SK-N-SH treated with all-trans-retinoic acid at 6 μM for 48 hours (cell line): ENCODE data around the gene FBXO30.

ENCODE experiments used
- ATAC-seq: fragments of 200-7000 bp; cut with Tn5 transposase; 3 replicates; pipeline ENCODE4 v1.9.1; 2020; ENCODE audit warnings: mild to moderate bottlenecking, moderate library complexity
- ARNTL ChIP-seq: fragments of 450-650 bp; formaldehyde crosslinking; IDR thresholded peaks from 2 replicates; pipeline ENCODE4 v1.5.0; 2020; ENCODE audit warnings: low read depth, mild to moderate bottlenecking, moderate library complexity, borderline replicate concordance
- BACH2 ChIP-seq: fragments of 250-450 bp; sonication (Bioruptor Pico); IDR thresholded peaks from 2 replicates; pipeline ENCODE4 v1.9.0; 2021; ENCODE audit warnings: mild to moderate bottlenecking, borderline replicate concordance
- CSDC2 ChIP-seq: fragments of 250-450 bp; sonication (Bioruptor Pico); IDR thresholded peaks from 2 replicates; pipeline ENCODE4 v1.5.0; 2020; ENCODE audit warnings: mild to moderate bottlenecking, moderate library complexity
- ESRRG ChIP-seq: fragments of 250-450 bp; sonication (Bioruptor Pico); IDR thresholded peaks from 2 replicates; pipeline ENCODE4 v1.6.1; 2021; ENCODE audit warnings: mild to moderate bottlenecking
- GLIS3 ChIP-seq: fragments of 250-450 bp; sonication (Bioruptor Pico); IDR thresholded peaks from 2 replicates; pipeline ENCODE4 v1.5.0; 2020; ENCODE audit warnings: mild to moderate bottlenecking, moderate library complexity
- ISL1 ChIP-seq: fragments of 250-450 bp; sonication (Bioruptor Pico); IDR thresholded peaks from 2 replicates; pipeline ENCODE4 v2.1.2; 2022; ENCODE audit warnings: mild to moderate bottlenecking, moderate library complexity
- OSR1 ChIP-seq: fragments of 250-450 bp; sonication (Bioruptor Pico); IDR thresholded peaks from 2 replicates; pipeline ENCODE4 v1.8.0; 2022; ENCODE audit warnings: moderate library complexity, mild to moderate bottlenecking, inconsistent platforms
- PPARA ChIP-seq: fragments of 250-450 bp; sonication (Bioruptor Pico); IDR thresholded peaks from 2 replicates; pipeline ENCODE4 v1.5.0; 2020; ENCODE audit warnings: mild to moderate bottlenecking, borderline replicate concordance
- RARB ChIP-seq: fragments of 250-450 bp; sonication (Bioruptor Pico); IDR thresholded peaks from 2 replicates; pipeline ENCODE4 v1.8.0; 2021; ENCODE audit warnings: mild to moderate bottlenecking, moderate library complexity
- SNAI2 ChIP-seq: fragments of 250-450 bp; sonication (Bioruptor Pico); IDR thresholded peaks from 2 replicates; pipeline ENCODE4 v1.5.0; 2020; ENCODE audit warnings: mild to moderate bottlenecking, moderate library complexity
- TCF4 ChIP-seq: fragments of 250-450 bp; sonication (Bioruptor Pico); IDR thresholded peaks from 2 replicates; pipeline ENCODE4 v1.8.0; 2021; ENCODE audit warnings: mild to moderate bottlenecking, moderate library complexity, borderline replicate concordance
- TOX ChIP-seq: fragments of 250-450 bp; sonication (Bioruptor Pico); IDR thresholded peaks from 2 replicates; pipeline ENCODE4 v1.8.0; 2021; ENCODE audit warnings: mild to moderate bottlenecking, moderate library complexity, borderline replicate concordance
- ZC3H10 ChIP-seq: fragments of 250-450 bp; sonication (Bioruptor Pico); IDR thresholded peaks from 2 replicates; pipeline ENCODE4 v1.5.1; 2021; ENCODE audit warnings: mild to moderate bottlenecking, moderate library complexity
- ZFP3 ChIP-seq: fragments of 250-450 bp; sonication (Bioruptor Pico); IDR thresholded peaks from 2 replicates; pipeline ENCODE4 v1.5.0; 2020; ENCODE audit warnings: mild to moderate bottlenecking, moderate library complexity
- ZFP30 ChIP-seq: fragments of 450-650 bp; formaldehyde crosslinking; IDR thresholded peaks from 2 replicates; pipeline ENCODE4 v1.5.0; 2022; ENCODE audit warnings: mild to moderate bottlenecking, moderate library complexity
- ZNF565 ChIP-seq: fragments of 450-650 bp; formaldehyde crosslinking; conservative IDR thresholded peaks from 2 replicates; pipeline ENCODE4 v1.5.0; 2020; ENCODE audit warnings: low read depth, mild to moderate bottlenecking, moderate library complexity
- ZNF70 ChIP-seq: fragments of 450-650 bp; formaldehyde crosslinking; IDR thresholded peaks from 2 replicates; pipeline ENCODE4 v1.5.0; 2020; ENCODE audit warnings: mild to moderate bottlenecking, moderate library complexity
- ZNF8 ChIP-seq: fragments of 450-650 bp; formaldehyde crosslinking; IDR thresholded peaks from 2 replicates; pipeline ENCODE4 v1.5.0; 2020; ENCODE audit warnings: mild to moderate bottlenecking, moderate library complexity
- TF ChIP-seq, protein P1 (sequence below): fragments of 250-450 bp; sonication (Bioruptor Pico); IDR thresholded peaks from 2 replicates; pipeline ENCODE4 v1.8.0; 2021; ENCODE audit warnings: low read depth, mild to moderate bottlenecking, moderate library complexity, borderline replicate concordance
- TF ChIP-seq, protein P2 (sequence below): fragments of 250-450 bp; sonication (Bioruptor Pico); IDR thresholded peaks from 2 replicates; pipeline ENCODE4 v1.5.1; 2021; ENCODE audit warnings: mild to moderate bottlenecking, moderate library complexity
- TF ChIP-seq, protein P3 (sequence below): fragments of 250-450 bp; sonication (Bioruptor Pico); IDR thresholded peaks from 2 replicates; pipeline ENCODE4 v1.5.0; 2020; ENCODE audit warnings: mild to moderate bottlenecking, moderate library complexity
- TF ChIP-seq, protein P4 (sequence below): fragments of 250-450 bp; sonication (Bioruptor Pico); IDR thresholded peaks from 2 replicates; pipeline ENCODE4 v1.5.1; 2020; ENCODE audit warnings: low read depth, mild to moderate bottlenecking, moderate library complexity

The FBXO30 gene

DNA sequence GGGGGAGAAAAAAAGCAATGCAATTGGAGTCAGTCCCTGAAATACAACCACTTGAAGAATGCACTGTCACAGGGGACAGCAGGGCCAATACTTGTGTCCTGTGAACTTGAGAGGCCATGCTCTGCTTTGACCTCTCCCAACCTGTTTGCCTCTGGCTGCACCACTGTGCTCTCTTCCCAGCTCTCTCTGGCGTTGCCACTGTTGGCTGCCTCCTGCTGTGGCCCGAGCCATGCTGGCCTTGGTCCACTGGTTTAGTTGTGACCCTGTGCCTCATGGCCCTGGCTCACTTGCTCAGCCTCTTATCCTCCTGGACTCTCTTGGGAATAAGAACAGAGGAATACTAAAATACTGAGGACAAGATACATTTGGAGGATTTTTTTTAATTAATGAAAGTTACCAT, 14.5 kb upstream of the FBXO30 start:
- TF ChIP-seq ESRRG (CRISPR knock-in tag) (no peak), OSR1 (no peak), TOX (CRISPR knock-in tag) (no peak), ZNF70 (CRISPR knock-in tag) (no peak), RARB (CRISPR knock-in tag) (no peak), TCF4 (no peak), PPARA (CRISPR knock-in tag) (no peak), GLIS3 (CRISPR knock-in tag) (no peak), SNAI2 (CRISPR knock-in tag) (no peak), ZC3H10 (CRISPR knock-in tag) (no peak), ZFP3 (no peak), ARNTL (CRISPR knock-in tag) (no peak), CSDC2 (CRISPR knock-in tag) (no peak), ZFP30 (CRISPR knock-in tag) (no peak), BACH2 (CRISPR knock-in tag) (no peak), ZNF8 (CRISPR knock-in tag) (no peak), ZNF565 (CRISPR knock-in tag) (no peak)
- TF ChIP-seq, protein P1, sequence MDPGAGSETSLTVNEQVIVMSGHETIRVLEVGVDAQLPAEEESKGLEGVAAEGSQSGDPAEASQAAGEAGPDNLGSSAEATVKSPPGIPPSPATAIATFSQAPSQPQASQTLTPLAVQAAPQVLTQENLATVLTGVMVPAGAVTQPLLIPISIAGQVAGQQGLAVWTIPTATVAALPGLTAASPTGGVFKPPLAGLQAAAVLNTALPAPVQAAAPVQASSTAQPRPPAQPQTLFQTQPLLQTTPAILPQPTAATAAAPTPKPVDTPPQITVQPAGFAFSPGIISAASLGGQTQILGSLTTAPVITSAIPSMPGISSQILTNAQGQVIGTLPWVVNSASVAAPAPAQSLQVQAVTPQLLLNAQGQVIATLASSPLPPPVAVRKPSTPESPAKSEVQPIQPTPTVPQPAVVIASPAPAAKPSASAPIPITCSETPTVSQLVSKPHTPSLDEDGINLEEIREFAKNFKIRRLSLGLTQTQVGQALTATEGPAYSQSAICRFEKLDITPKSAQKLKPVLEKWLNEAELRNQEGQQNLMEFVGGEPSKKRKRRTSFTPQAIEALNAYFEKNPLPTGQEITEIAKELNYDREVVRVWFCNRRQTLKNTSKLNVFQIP = no peak
- TF ChIP-seq, all 23 proteins: peak for 0
- no peak for ATAC-seq

DNA sequence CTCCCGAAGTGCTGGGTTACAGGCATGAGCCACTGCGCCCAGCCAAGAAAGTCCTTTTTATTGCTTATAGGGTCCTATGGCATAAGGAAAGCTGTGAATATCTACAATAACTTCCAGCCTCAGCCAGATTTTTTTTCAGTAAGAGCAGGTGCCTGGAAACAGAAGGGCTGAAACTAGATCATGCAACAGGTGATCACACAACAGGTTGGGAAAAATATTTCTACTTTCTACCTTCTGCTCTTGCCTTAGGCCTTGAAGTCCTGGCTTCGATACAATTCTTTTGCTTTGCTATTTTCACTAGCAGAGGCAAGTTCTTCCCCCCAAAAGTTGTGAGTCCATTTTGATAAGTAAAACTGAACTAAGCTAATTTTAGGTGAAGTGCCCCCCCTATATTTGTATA, 9.7 kb upstream of the FBXO30 start:
- ATAC-seq = no peak
- TF ChIP-seq ZNF565 (CRISPR knock-in tag) (no peak), ZFP30 (CRISPR knock-in tag) (no peak), RARB (CRISPR knock-in tag) (no peak), ARNTL (CRISPR knock-in tag) (no peak), TCF4 (no peak), BACH2 (CRISPR knock-in tag) (no peak), ZNF70 (CRISPR knock-in tag) (no peak), ESRRG (CRISPR knock-in tag) (no peak), ZNF8 (CRISPR knock-in tag) (no peak)
- TF ChIP-seq, protein P2, sequence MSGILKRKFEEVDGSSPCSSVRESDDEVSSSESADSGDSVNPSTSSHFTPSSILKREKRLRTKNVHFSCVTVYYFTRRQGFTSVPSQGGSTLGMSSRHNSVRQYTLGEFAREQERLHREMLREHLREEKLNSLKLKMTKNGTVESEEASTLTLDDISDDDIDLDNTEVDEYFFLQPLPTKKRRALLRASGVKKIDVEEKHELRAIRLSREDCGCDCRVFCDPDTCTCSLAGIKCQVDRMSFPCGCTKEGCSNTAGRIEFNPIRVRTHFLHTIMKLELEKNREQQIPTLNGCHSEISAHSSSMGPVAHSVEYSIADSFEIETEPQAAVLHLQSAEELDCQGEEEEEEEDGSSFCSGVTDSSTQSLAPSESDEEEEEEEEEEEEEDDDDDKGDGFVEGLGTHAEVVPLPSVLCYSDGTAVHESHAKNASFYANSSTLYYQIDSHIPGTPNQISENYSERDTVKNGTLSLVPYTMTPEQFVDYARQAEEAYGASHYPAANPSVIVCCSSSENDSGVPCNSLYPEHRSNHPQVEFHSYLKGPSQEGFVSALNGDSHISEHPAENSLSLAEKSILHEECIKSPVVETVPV = no peak
- TF ChIP-seq, protein P3, sequence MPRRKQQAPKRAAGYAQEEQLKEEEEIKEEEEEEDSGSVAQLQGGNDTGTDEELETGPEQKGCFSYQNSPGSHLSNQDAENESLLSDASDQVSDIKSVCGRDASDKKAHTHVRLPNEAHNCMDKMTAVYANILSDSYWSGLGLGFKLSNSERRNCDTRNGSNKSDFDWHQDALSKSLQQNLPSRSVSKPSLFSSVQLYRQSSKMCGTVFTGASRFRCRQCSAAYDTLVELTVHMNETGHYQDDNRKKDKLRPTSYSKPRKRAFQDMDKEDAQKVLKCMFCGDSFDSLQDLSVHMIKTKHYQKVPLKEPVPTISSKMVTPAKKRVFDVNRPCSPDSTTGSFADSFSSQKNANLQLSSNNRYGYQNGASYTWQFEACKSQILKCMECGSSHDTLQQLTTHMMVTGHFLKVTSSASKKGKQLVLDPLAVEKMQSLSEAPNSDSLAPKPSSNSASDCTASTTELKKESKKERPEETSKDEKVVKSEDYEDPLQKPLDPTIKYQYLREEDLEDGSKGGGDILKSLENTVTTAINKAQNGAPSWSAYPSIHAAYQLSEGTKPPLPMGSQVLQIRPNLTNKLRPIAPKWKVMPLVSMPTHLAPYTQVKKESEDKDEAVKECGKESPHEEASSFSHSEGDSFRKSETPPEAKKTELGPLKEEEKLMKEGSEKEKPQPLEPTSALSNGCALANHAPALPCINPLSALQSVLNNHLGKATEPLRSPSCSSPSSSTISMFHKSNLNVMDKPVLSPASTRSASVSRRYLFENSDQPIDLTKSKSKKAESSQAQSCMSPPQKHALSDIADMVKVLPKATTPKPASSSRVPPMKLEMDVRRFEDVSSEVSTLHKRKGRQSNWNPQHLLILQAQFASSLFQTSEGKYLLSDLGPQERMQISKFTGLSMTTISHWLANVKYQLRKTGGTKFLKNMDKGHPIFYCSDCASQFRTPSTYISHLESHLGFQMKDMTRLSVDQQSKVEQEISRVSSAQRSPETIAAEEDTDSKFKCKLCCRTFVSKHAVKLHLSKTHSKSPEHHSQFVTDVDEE (CRISPR knock-in tag) = no peak
- TF ChIP-seq, all 23 proteins: peak for 0

DNA sequence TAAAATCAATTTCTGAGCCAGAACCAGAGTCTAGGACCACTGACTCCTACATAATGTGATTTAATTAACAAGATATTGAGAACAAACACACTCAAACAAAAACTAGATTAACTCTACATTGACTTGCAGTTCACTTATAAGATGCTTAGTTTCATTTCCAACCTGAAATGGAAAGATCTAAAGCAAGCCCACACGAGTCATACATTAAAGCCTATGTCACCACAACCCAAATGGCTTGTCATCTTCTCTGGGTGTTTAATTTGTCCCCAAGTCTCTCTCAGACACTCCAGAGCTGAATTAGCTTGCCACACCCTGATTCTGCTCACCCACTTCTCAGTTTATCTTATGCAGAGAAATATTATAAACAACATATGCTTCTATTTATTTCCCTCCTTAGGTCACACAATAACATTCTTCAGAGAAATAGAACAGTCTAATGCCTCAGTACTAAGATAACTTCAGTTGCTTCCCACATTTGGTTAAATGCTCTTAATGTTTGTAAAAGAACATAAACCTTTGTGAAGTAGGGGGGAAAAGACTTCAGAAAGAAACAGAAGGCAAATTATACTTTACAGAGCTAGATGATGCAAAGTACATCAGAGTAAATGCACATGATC, 8.8 kb upstream of the FBXO30 start:
- ATAC-seq = no peak
- TF ChIP-seq, protein P1 = no peak
- TF ChIP-seq ESRRG (CRISPR knock-in tag) (no peak), ZNF70 (CRISPR knock-in tag) (no peak), TOX (CRISPR knock-in tag) (no peak), ARNTL (CRISPR knock-in tag) (no peak), ZFP3 (no peak), OSR1 (no peak), ISL1 (CRISPR knock-in tag) (no peak), ZNF565 (CRISPR knock-in tag) (no peak), TCF4 (no peak), ZC3H10 (CRISPR knock-in tag) (no peak), CSDC2 (CRISPR knock-in tag) (no peak), ZNF8 (CRISPR knock-in tag) (no peak), GLIS3 (CRISPR knock-in tag) (no peak), ZFP30 (CRISPR knock-in tag) (no peak), BACH2 (CRISPR knock-in tag) (no peak)
- TF ChIP-seq, protein P4, sequence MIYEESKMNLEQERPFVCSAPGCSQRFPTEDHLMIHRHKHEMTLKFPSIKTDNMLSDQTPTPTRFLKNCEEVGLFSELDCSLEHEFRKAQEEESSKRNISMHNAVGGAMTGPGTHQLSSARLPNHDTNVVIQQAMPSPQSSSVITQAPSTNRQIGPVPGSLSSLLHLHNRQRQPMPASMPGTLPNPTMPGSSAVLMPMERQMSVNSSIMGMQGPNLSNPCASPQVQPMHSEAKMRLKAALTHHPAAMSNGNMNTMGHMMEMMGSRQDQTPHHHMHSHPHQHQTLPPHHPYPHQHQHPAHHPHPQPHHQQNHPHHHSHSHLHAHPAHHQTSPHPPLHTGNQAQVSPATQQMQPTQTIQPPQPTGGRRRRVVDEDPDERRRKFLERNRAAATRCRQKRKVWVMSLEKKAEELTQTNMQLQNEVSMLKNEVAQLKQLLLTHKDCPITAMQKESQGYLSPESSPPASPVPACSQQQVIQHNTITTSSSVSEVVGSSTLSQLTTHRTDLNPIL = no peak
- TF ChIP-seq, protein P3 (CRISPR knock-in tag) = no peak
- TF ChIP-seq, protein P2 = no peak
